Sigmoid colon (tissue), 7 donors: ENCODE measurements around the gene KRT80. TPM values are rescaled to one million over a fixed set of nuclear protein-coding genes. Genes with fewer than 3 reads are reported as not detected.

Experiments
- DNase-seq: peaks from one replicate; pipeline ENCODE4 v3.0.0-alpha.2; 2019
- H3K27ac ChIP-seq, 4 donors: fragments of 200-600 bp; sonication (generic); one replicate each; pipeline ENCODE4 v1.5.1; 2016 to 2019; ENCODE audit warnings: mild to moderate bottlenecking in 1 of 4
- H3K27me3 ChIP-seq, 3 donors: fragments of 200-600 bp; sonication (generic); one replicate each; pipeline ENCODE4 v1.5.1; 2019; ENCODE audit warnings: mild to moderate bottlenecking in 1 of 3
- H3K36me3 ChIP-seq, 4 donors: fragments of 200-600 bp; sonication (generic); one replicate each; pipeline ENCODE4 v1.5.1; 2016 to 2019
- H3K4me1 ChIP-seq, 4 donors: fragments of 200-600 bp; sonication (generic); one replicate each; pipeline ENCODE4 v1.5.1; 2017 to 2019
- H3K4me3 ChIP-seq, 4 donors: fragments of 200-600 bp; sonication (generic); one replicate each; pipeline ENCODE4 v1.5.1; 2017 to 2019; ENCODE audit warnings: mild to moderate bottlenecking in 2 of 4, moderate library complexity in 1 of 4
- H3K9me3 ChIP-seq, 4 donors: fragments of 200-600 bp in 3 of 4; sonication (generic) in 3 of 4; one replicate each; pipeline versions ENCODE4 v1.5.1 to v1.6.1; 2013 to 2019
- EP300 ChIP-seq, 4 donors: sonication (generic); formaldehyde crosslinking; IDR thresholded peaks; one replicate each; pipeline ENCODE4 v1.6.1; 2017; ENCODE audit warnings: antibody characterized with exemption in 4 of 4
- POLR2A ChIP-seq, 2 donors: fragments of 450-650 bp; IDR thresholded peaks; one replicate each; pipeline ENCODE4 v1.6.1; 2016; ENCODE audit warnings: antibody characterized with exemption in 2 of 2, mild to moderate bottlenecking in 2 of 2, moderate library complexity in 2 of 2
- POLR2AphosphoS5 ChIP-seq, 4 donors: sonication (generic); formaldehyde crosslinking; IDR thresholded peaks; one replicate each; pipeline ENCODE4 v1.6.1; 2017; ENCODE audit warnings: antibody characterized with exemption in 4 of 4
- WGBS, 2 donors: extraction: QIAGEN DNeasy Blood & Tissue Kit; methylation state at CpG; one replicate each; pipeline ENCODE4 v1.1.7; 2013; 5-methylcytosine and 5-hydroxymethylcytosine counted together
- intact Hi-C: fragments of 100-400 bp; cut with DNase I; formaldehyde crosslinking; loops from one replicate; pipeline ENCODE4 v1.15.1; 2023
- polyA plus RNA-seq, 3 donors: library from polyadenylated mRNA; stranded (reverse); fragments of 200-250 nt; gene quantifications; one replicate each; pipeline ENCODE4 v1.2.3, GENCODE V29; 2013
- total RNA-seq, 4 donors: library from RNA; depleted of rRNA; stranded (reverse); fragments of >200 nt; gene quantifications; one replicate each; pipeline ENCODE4 v1.1.0, GENCODE V29; 2016
- TF ChIP-seq, protein P1 (sequence below), 4 experiments: fragments of 450-650 bp in 3 of 4; fragments of 200-600 bp in 1 of 4; IDR thresholded peaks; one replicate each; pipeline ENCODE4 v1.5.1; 2016 to 2019; ENCODE audit warnings: antibody characterized with exemption in 4 of 4, mild to moderate bottlenecking in 3 of 4, moderate library complexity in 2 of 4
- donor health status: healthy with polysubstance abuse.
- donor health status: Bipolar disorder and iron deficiency.
- donor health status: healthy.

KRT80 gene
- total and polyA plus RNA-seq, 7 donors = under 0.01 to 0.34 TPM; not detected in 5

DNA sequence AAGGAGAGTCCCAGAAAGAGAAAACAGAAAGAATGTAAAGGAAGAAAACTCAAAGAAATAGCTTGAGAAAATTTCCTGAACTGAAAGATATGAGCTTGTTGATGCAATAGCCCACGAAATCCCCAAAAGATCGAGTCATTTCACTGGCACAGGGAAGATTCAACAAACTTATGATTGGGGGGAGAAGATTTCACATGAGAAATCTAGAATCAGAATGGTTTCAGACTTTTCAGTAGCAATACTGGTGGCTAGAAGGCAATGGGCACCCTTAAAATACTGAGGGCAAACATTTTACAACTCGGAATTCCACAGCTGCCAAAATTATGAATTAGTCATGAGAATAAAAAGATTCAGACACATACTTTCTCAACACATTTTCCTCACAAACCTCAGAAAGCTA, 32.3 kb upstream of the KRT80 start:
- DNase-seq = no peak
- Histone ChIP-seq H3K27me3 (peaks cover 0 to 5% (median 0%) of the 10 kb centered on the region in 3 donors), H3K36me3 (no peaks in the 10 kb centered on the region), H3K4me3 (no peak overlapping the region), H3K27ac (no peak overlapping the region), H3K9me3 (no peaks in the 10 kb centered on the region), H3K4me1 (peaks cover 0 to 7% (median 0%) of the 10 kb centered on the region in 4 donors)
- WGBS, 2 donors = 50 to 70% methylated on average over 3 of the region's 3 CpGs
- intact Hi-C loops = no loop called here
- no peak for TF ChIP-seq POLR2A (IDR thresholded peaks at IDR 0.05)
- TF ChIP-seq EP300 (IDR thresholded peaks at IDR 0.05) = no peak
- no peak for TF ChIP-seq POLR2AphosphoS5 (IDR thresholded peaks at IDR 0.05)
- TF ChIP-seq, protein P1, sequence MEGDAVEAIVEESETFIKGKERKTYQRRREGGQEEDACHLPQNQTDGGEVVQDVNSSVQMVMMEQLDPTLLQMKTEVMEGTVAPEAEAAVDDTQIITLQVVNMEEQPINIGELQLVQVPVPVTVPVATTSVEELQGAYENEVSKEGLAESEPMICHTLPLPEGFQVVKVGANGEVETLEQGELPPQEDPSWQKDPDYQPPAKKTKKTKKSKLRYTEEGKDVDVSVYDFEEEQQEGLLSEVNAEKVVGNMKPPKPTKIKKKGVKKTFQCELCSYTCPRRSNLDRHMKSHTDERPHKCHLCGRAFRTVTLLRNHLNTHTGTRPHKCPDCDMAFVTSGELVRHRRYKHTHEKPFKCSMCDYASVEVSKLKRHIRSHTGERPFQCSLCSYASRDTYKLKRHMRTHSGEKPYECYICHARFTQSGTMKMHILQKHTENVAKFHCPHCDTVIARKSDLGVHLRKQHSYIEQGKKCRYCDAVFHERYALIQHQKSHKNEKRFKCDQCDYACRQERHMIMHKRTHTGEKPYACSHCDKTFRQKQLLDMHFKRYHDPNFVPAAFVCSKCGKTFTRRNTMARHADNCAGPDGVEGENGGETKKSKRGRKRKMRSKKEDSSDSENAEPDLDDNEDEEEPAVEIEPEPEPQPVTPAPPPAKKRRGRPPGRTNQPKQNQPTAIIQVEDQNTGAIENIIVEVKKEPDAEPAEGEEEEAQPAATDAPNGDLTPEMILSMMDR (IDR thresholded peaks at IDR 0.05) = no peak

DNA sequence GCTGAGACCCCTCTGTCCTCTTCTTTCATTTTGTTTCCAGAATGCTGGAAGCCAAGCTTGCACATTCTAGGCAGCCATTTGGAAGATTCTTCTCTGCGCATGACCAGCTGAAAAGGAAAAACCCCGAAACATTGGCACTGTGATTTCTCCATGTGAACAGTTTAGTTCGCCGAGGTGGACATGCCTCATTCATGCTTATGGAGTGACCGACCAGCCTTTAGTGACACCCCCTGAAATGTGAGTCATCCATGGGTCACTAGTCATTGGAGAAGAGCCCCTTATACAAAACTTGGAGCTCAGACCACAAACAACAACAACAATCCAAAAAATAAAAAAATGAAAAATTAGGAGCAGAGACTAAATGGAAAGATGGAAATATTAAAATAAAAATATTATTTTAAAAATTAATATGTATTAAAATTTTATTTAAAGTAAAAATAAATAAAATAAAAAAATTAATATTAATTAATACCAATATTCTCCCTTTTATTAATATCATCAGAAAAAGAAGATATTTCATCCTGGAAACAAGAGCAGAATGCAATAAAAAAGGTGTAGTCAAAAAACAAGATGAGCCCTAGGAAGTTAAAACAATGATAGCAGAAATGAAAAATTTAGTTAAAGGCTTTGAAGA, 31.7 kb upstream of the KRT80 start:
- intact Hi-C loops = no loop called here
- H3K27ac ChIP-seq = no peak overlapping the region
- 92 to 96% methylated on average over 5 of the region's 5 CpGs for WGBS, 2 donors
- H3K9me3 ChIP-seq = no peaks in the 10 kb centered on the region
- DNase-seq = no peak
- peaks cover 0 to 5% (median 0%) of the 10 kb centered on the region in 3 donors for H3K27me3 ChIP-seq
- no peak overlapping the region for H3K4me3 ChIP-seq
- H3K36me3 ChIP-seq = no peaks in the 10 kb centered on the region
- peaks cover 0 to 7% (median 0%) of the 10 kb centered on the region in 4 donors for H3K4me1 ChIP-seq
- TF ChIP-seq POLR2A (IDR thresholded peaks at IDR 0.05) = no peak
- TF ChIP-seq, protein P1 (IDR thresholded peaks at IDR 0.05) = no peak
- TF ChIP-seq EP300 (IDR thresholded peaks at IDR 0.05) = no peak
- no peak for TF ChIP-seq POLR2AphosphoS5 (IDR thresholded peaks at IDR 0.05)

DNA sequence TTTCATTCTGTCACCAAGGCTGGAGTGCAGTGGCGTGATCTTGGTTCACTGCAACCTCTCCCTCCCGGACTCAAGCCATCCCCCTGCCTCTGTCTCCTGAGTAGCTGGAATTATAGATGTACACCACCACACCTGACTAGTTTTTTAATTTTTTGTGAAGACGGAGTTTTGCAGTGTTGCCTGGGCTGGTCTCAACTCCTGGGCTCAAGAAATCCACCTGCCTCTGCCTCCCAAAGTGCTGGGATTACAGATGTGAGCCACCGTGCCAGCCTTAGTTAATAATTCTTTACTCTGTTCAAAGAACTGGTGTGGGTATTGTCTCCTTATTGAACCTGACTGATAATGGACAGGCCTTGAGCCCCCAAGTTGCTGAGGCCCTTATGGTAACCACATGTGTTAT, 30.9 kb upstream of the KRT80 start:
- no peak overlapping the region for H3K4me3 ChIP-seq
- DNase-seq = peak; percentile 26
- H3K36me3 ChIP-seq = no peaks in the 10 kb centered on the region
- 38 to 81% methylated on average over 4 of the region's 4 CpGs for WGBS, 2 donors
- TF ChIP-seq EP300 (IDR thresholded peaks at IDR 0.05) (no peak), POLR2A (IDR thresholded peaks at IDR 0.05) (no peak), POLR2AphosphoS5 (IDR thresholded peaks at IDR 0.05) (no peak)
- TF ChIP-seq, protein P1 (IDR thresholded peaks at IDR 0.05) = no peak
- peaks cover 0 to 7% (median 0%) of the 10 kb centered on the region in 4 donors for H3K4me1 ChIP-seq
- intact Hi-C loops = no loop called here
- peaks cover 0 to 5% (median 0%) of the 10 kb centered on the region in 3 donors for H3K27me3 ChIP-seq
- no peak overlapping the region for H3K27ac ChIP-seq
- no peaks in the 10 kb centered on the region for H3K9me3 ChIP-seq

DNA sequence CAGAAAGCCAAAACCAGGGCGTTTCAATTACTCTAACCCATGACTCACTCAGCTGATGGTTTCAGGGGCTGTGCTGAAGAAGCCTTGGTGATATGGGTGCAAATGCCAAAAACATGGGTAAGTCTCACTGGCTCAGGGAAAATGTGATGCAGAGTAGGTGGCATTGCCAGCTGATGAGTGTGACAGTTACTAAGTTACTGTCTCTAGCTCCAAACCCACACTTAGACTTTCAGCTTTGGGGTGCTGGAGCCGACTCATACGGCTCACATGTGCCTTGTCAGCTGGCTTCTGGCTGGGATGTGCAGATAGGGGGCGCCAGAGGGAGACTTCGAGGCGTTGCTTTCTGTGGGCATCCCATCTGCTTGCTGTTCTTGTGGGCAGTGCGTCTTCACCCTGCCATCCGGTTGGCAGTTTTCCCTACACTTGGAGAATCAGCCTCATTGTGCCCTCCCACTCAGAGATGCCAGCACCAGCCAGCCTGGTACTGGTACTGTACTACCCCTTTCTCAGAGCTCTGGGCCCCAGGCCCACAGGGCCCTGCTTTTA, 30.2 kb upstream of the KRT80 start:
- no peaks in the 10 kb centered on the region for H3K36me3 ChIP-seq
- H3K9me3 ChIP-seq = no peaks in the 10 kb centered on the region
- no peak overlapping the region for H3K4me3 ChIP-seq
- peak; percentile 66 for DNase-seq
- TF ChIP-seq, protein P1 (IDR thresholded peaks at IDR 0.05) = peak in 2 of 4 experiments; percentile 20 to 26
- TF ChIP-seq POLR2A (IDR thresholded peaks at IDR 0.05) (no peak), POLR2AphosphoS5 (IDR thresholded peaks at IDR 0.05) (no peak), EP300 (IDR thresholded peaks at IDR 0.05) (no peak)
- peaks cover 0 to 5% (median 0%) of the 10 kb centered on the region in 3 donors for H3K27me3 ChIP-seq
- WGBS, 2 donors = 11 to 19% methylated on average over 8 of the region's 8 CpGs
- H3K4me1 ChIP-seq = peaks cover 0 to 7% (median 0%) of the 10 kb centered on the region in 4 donors
- intact Hi-C loops = no loop called here
- H3K27ac ChIP-seq = no peak overlapping the region
